ENCODE results near the gene RIBC2. TPM values are rescaled to one million over a fixed set of nuclear protein-coding genes. Genes with fewer than 3 reads are reported as not detected.

Gene RIBC2
- total RNA-seq, 1 experiment from 2014 or later: 2.7 TPM

- POLR2A ChIA-PET (ENCODE audit: unreplicated experiment): no interaction called here
Measured at GRCh38 chr22:45480717-45481116, 67.2 kb downstream of the RIBC2 start.

GRCh38 chr22:45481661-45482060, 68.2 kb downstream of the RIBC2 start:
- BruUV-seq (replicated peaks): no TSS peak
- H3F3A ChIP-seq (ENCODE audit: low read length, unreplicated experiment): no peaks in the 10 kb centered on the region
- H2AFZ ChIP-seq (ENCODE audit: low read length): no peak overlapping the region
- H4K20me1 ChIP-seq (ENCODE audit: low read length): no peaks in the 10 kb centered on the region
- no peaks in the 10 kb centered on the region for H3K79me2 ChIP-seq (ENCODE audit: low read length)
- H3K4me1 ChIP-seq (ENCODE audit: insufficient read depth, low read length): peaks cover 7% of the 10 kb centered on the region
- no peak for DNase-seq
- intact Hi-C loops (cut with micrococcal nuclease): no loop called here
- H3K4me3 ChIP-seq (ENCODE audit: low read length): no peak overlapping the region
- H3K27me3 ChIP-seq (ENCODE audit: low read length): no peaks in the 10 kb centered on the region
- TF ChIP-seq EZH2phosphoT487 (IDR thresholded peaks at IDR 0.05; ENCODE audit: borderline replicate concordance, low read length) (no peak), CTCF (conservative IDR thresholded peaks at IDR 0.05; ENCODE audit: low read depth, low read length) (no peak), EZH2 (IDR thresholded peaks at IDR 0.05; ENCODE audit: low read length, unreplicated experiment) (no peak)
- no peak overlapping the region for H3K4me2 ChIP-seq (ENCODE audit: low read length)
- no peak overlapping the region for H3K9ac ChIP-seq (ENCODE audit: low read length)
- ChIA-PET POLR2A (ENCODE audit: unreplicated experiment) (no interaction called here), CTCF (interaction anchor here (0.7 kb wide), 1 partner anchor 40 kb away, joined by 4 read pairs; no protein-coding TSS in a partner anchor)
- H3K27ac ChIP-seq (ENCODE audit: low read length): no peak overlapping the region
- no peaks in the 10 kb centered on the region for H3K36me3 ChIP-seq (ENCODE audit: low read depth, low read length)
- no peak for ATAC-seq
- H3K9me2 ChIP-seq (replicated peaks; ENCODE audit: low read length): no peaks in the 10 kb centered on the region
- H3K9me3 ChIP-seq (ENCODE audit: low read length): no peaks in the 10 kb centered on the region

More at GRCh38 chr22:45480717-45481116, 67.2 kb downstream of the RIBC2 start:
- H3K4me1 ChIP-seq (ENCODE audit: insufficient read depth, low read length): peaks cover 7% of the 10 kb centered on the region
- H3F3A ChIP-seq (ENCODE audit: low read length, unreplicated experiment): no peaks in the 10 kb centered on the region
- H3K36me3 ChIP-seq (ENCODE audit: low read depth, low read length): no peaks in the 10 kb centered on the region
- DNase-seq: no peak
- no TSS peak for BruUV-seq (replicated peaks)
- no peak overlapping the region for H3K4me3 ChIP-seq (ENCODE audit: low read length)
- no peaks in the 10 kb centered on the region for H3K9me3 ChIP-seq (ENCODE audit: low read length)
- no peaks in the 10 kb centered on the region for H3K79me2 ChIP-seq (ENCODE audit: low read length)
- no peak overlapping the region for H3K27ac ChIP-seq (ENCODE audit: low read length)
- no peak for ATAC-seq
- H3K9ac ChIP-seq (ENCODE audit: low read length): no peak overlapping the region
- H3K27me3 ChIP-seq (ENCODE audit: low read length): no peaks in the 10 kb centered on the region
- CTCF ChIA-PET: no interaction called here
- no peak overlapping the region for H2AFZ ChIP-seq (ENCODE audit: low read length)
- no peak overlapping the region for H3K4me2 ChIP-seq (ENCODE audit: low read length)
- no peaks in the 10 kb centered on the region for H4K20me1 ChIP-seq (ENCODE audit: low read length)
- no peak for TF ChIP-seq EZH2 (IDR thresholded peaks at IDR 0.05; ENCODE audit: low read length, unreplicated experiment)
- no peak for TF ChIP-seq EZH2phosphoT487 (IDR thresholded peaks at IDR 0.05; ENCODE audit: borderline replicate concordance, low read length)
- no peak for TF ChIP-seq CTCF (conservative IDR thresholded peaks at IDR 0.05; ENCODE audit: low read depth, low read length)
- intact Hi-C loops (cut with micrococcal nuclease): no loop called here
- no peaks in the 10 kb centered on the region for H3K9me2 ChIP-seq (replicated peaks; ENCODE audit: low read length)

Other genes with a start within 250 kb of the RIBC2 start
- gene NUP50, start 249.8 kb upstream of the RIBC2 start, total RNA-seq (2014; rRNA removed): 65.0 and 69.9 TPM in 2 replicates
- 29.8 and 39.2 TPM in 2 replicates for gene KIAA0930, start 172.8 kb upstream of the RIBC2 start, total RNA-seq (2014; rRNA removed)
- 1.1 TPM in 1 of 2 replicates, not detected in the other for gene UPK3A, start 128.7 kb upstream of the RIBC2 start, total RNA-seq (2014; rRNA removed)
- gene FAM118A, start 103.8 kb upstream of the RIBC2 start, total RNA-seq (2014; rRNA removed): 19.6 and 20.3 TPM in 2 replicates
- 0.04 TPM in 1 of 2 replicates, not detected in the other for gene SMC1B, start 94 bp upstream of the RIBC2 start, total RNA-seq (2014; rRNA removed)
- gene FBLN1, start 89.2 kb downstream of the RIBC2 start, total RNA-seq (2014; rRNA removed): 13.4 and 17.4 TPM in 2 replicates

All from PC-3 (cell line).